Measurements from ENCODE around the gene TMPRSS3.

- TF ChIP-seq CTCF (IDR thresholded peaks at IDR 0.05; ENCODE audit: low read depth, low read length, poor library complexity, severe bottlenecking) (no peak), EZH2phosphoT487 (IDR thresholded peaks at IDR 0.05; ENCODE audit: borderline replicate concordance, low read length) (no peak)
Observed at GRCh38 chr21:42417533-42417932, 21.7 kb upstream of the TMPRSS3 start.
